Parathyroid adenoma (tissue), 2 donors: ENCODE data around the gene TTC23.

Experiments
- H2AFZ ChIP-seq: fragments of 300-600 bp; sonication (generic); one replicate; pipeline ENCODE4 v1.7.0; 2017; ENCODE audit warnings: antibody characterized with exemption, mild to moderate bottlenecking
- H3K27ac ChIP-seq: fragments of 300-600 bp; sonication (generic); one replicate; pipeline ENCODE4 v1.7.0; 2017
- H3K27me3 ChIP-seq: fragments of 300-600 bp; sonication (generic); one replicate; pipeline ENCODE4 v1.7.0; 2017; ENCODE audit warnings: low read length; ENCODE audit not compliant: control insufficient read depth, insufficient read depth
- H3K36me3 ChIP-seq: fragments of 300-600 bp; sonication (generic); one replicate; pipeline ENCODE4 v1.7.0; 2017; ENCODE audit warnings: low read length; ENCODE audit not compliant: control insufficient read depth, insufficient read depth
- H3K4me1 ChIP-seq: fragments of 300-600 bp; sonication (generic); one replicate; pipeline ENCODE4 v1.7.0; 2017; ENCODE audit warnings: control low read depth
- H3K4me2 ChIP-seq: fragments of 300-600 bp; sonication (generic); one replicate; pipeline ENCODE4 v1.7.0; 2017; ENCODE audit warnings: low read length
- H3K4me3 ChIP-seq: fragments of 300-600 bp; sonication (generic); one replicate; pipeline ENCODE4 v1.7.0; 2017; ENCODE audit warnings: low read depth, low read length
- H3K79me2 ChIP-seq: fragments of 300-600 bp; sonication (generic); one replicate; pipeline ENCODE4 v1.7.0; 2017; ENCODE audit warnings: control low read depth
- H3K9ac ChIP-seq: fragments of 300-600 bp; sonication (generic); one replicate; pipeline ENCODE4 v1.7.0; 2017; ENCODE audit warnings: mild to moderate bottlenecking
- H3K9me3 ChIP-seq: fragments of 300-600 bp; sonication (generic); one replicate; pipeline ENCODE4 v1.7.0; 2017; ENCODE audit warnings: low read length; ENCODE audit not compliant: control insufficient read depth
- TF ChIP-seq, protein P1 (sequence below): fragments of 300-600 bp; sonication (generic); IDR thresholded peaks from one replicate; pipeline ENCODE4 v1.7.0; 2017; ENCODE audit warnings: antibody characterized with exemption, mild to moderate bottlenecking
- donor health status: primary hyperparathyroidism.

Gene TTC23

DNA sequence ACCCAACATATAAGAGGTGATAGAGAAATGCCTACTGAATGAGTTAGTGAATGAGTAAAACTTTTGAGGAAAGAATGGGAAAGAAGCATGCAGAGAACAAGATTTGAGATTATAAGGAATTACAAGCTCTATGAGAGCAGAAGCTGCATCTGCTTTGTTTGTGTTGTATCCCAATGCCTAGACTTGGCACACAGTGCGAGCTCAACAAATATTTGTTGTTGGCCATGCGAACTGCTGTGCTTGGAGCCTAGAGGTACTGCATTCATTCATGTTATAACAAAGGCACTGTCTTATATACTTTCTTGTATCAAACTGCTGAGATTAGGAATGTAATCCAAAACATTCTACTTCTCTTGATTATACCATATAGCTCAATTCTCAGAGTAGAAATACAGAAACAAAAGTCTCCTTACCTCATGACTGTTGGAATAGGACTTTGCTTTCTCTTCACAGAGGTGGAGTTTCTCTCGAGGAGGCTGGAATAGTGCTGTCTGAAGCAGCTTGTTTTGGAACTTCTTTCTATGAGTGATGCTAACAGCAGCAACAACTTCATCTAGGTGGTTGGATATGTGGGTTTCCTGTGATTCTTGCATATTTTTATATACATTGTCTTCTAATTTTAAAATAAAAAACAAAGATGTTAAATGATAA lies 21.1 kb downstream of the TTC23 start:
- Histone ChIP-seq H3K9ac (no peak overlapping the region), H3K79me2 (no peaks in the 10 kb centered on the region), H2AFZ (no peak overlapping the region), H3K4me3 (no peak overlapping the region), H3K27me3 (no peaks in the 10 kb centered on the region), H3K4me1 (no peaks in the 10 kb centered on the region), H3K4me2 (no peak overlapping the region), H3K36me3 (no peaks in the 10 kb centered on the region), H3K27ac (no peak overlapping the region), H3K9me3 (no peaks in the 10 kb centered on the region)
- TF ChIP-seq, protein P1, sequence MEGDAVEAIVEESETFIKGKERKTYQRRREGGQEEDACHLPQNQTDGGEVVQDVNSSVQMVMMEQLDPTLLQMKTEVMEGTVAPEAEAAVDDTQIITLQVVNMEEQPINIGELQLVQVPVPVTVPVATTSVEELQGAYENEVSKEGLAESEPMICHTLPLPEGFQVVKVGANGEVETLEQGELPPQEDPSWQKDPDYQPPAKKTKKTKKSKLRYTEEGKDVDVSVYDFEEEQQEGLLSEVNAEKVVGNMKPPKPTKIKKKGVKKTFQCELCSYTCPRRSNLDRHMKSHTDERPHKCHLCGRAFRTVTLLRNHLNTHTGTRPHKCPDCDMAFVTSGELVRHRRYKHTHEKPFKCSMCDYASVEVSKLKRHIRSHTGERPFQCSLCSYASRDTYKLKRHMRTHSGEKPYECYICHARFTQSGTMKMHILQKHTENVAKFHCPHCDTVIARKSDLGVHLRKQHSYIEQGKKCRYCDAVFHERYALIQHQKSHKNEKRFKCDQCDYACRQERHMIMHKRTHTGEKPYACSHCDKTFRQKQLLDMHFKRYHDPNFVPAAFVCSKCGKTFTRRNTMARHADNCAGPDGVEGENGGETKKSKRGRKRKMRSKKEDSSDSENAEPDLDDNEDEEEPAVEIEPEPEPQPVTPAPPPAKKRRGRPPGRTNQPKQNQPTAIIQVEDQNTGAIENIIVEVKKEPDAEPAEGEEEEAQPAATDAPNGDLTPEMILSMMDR: no peak

DNA sequence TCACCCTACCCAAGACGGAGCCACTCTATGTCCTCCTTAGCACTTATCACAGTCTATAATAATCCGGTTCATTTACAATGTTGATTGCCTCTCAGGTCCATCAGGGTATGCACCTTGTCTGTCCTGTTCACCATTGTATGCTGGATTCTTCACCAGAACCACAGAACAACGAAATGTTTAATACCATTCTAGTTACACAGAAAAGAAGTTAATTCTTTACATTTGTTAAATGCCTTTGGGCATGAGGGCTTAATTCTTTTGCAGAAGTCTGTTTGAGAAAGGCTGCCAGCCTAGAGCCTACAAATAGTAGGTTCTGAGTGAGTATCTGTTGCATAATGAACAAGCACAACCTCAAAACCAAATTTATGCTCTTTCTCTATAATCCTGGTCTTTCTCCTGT lies 22.6 kb downstream of the TTC23 start:
- Histone ChIP-seq H3K36me3 (no peaks in the 10 kb centered on the region), H3K4me1 (no peaks in the 10 kb centered on the region), H3K27me3 (no peaks in the 10 kb centered on the region), H3K9ac (no peak overlapping the region), H3K9me3 (no peaks in the 10 kb centered on the region), H2AFZ (no peak overlapping the region), H3K79me2 (no peaks in the 10 kb centered on the region), H3K4me3 (no peak overlapping the region), H3K4me2 (no peak overlapping the region), H3K27ac (no peak overlapping the region)
- TF ChIP-seq, protein P1: no peak

DNA sequence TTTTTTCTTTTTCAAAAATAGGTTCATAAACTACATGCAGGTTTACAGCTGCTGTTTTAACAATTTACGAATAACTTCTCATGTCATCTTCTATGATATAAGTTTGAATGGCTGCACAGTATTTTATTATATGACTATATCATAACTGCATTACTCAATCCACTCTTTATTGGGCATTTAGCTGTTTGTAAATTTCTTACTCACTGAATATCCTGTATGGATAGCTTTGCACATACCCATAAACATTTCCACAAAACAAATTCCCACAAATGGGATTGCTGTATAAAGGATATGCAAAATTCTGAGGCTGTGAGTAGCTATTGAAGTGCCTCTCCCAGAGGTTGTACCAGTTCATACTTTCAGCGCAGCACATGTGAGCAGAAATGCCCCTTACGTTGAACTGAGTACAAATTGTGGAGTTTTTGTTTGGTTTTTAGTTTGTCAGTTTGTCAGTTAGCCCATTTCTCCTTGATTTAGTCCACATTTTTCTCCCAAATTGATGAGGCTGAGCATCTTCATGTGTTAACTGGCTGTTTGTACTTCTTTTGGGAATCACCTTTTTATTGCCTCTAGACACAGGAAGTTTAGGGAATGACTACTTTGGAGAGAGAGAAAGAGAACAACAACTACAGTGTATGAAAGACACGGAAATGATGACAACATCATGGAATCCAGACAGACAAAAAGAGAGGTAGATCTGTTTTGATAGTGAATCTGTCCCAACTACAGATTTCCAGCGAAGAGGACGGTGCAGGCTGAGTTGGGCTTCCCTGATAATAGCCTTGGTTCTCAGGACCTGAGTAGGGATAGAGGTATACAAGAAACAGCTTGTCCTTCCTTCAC lies 24.8 kb downstream of the TTC23 start:
- H2AFZ ChIP-seq: no peak overlapping the region
- H3K4me1 ChIP-seq: no peaks in the 10 kb centered on the region
- no peak overlapping the region for H3K4me2 ChIP-seq
- no peak overlapping the region for H3K4me3 ChIP-seq
- no peak overlapping the region for H3K27ac ChIP-seq
- no peaks in the 10 kb centered on the region for H3K27me3 ChIP-seq
- H3K9me3 ChIP-seq: no peaks in the 10 kb centered on the region
- H3K79me2 ChIP-seq: no peaks in the 10 kb centered on the region
- no peaks in the 10 kb centered on the region for H3K36me3 ChIP-seq
- TF ChIP-seq, protein P1: no peak
- H3K9ac ChIP-seq: no peak overlapping the region

DNA sequence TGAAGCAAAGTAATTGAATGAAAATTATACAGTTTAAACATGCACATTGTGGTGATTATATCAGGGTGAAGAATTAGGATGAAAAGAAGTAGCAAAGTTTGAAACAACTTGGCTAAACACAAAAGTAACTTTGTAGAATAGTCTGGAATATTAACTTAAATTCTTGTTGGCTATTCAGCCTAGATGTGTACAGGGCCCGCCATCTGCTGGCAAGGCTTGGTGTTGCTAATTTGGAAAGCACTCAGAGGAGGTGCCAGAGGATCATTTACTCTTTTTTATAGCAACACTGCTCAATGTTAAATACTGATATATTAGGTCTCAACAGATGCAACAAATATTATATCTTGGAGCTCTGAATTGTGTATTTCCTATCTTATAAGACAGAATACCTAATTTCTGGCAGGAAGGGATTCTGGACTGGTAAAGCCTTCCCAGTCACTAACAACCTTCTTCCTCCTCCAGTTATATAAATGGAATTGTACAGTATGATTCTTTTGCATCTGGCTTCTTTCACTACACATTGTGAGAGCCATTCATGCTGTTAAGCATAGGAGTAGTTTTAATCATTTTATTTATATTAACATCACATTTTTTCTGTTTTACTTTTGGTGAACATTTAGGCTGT lies 36.1 kb downstream of the TTC23 start:
- no peaks in the 10 kb centered on the region for H3K27me3 ChIP-seq
- H3K9me3 ChIP-seq: no peaks in the 10 kb centered on the region
- no peaks in the 10 kb centered on the region for H3K79me2 ChIP-seq
- H3K9ac ChIP-seq: no peak overlapping the region
- H3K4me2 ChIP-seq: no peak overlapping the region
- no peaks in the 10 kb centered on the region for H3K36me3 ChIP-seq
- H2AFZ ChIP-seq: no peak overlapping the region
- TF ChIP-seq, protein P1: peak; percentile 79
- no peak overlapping the region for H3K27ac ChIP-seq
- no peak overlapping the region for H3K4me3 ChIP-seq
- no peaks in the 10 kb centered on the region for H3K4me1 ChIP-seq
